Prostate gland (tissue), 2 donors: ENCODE measurements around the gene HTATSF1.

Experiments used
- CTCF ChIP-seq, 4 experiments: fragments of 200-600 bp in 2 of 4; fragments of 450-650 bp in 2 of 4; sonication (generic) in 2 of 4; IDR thresholded peaks; 1 replicate in 3 of 4; 2 replicates in 1 of 4; pipeline ENCODE4 v1.5.1; 2016 to 2019; ENCODE audit warnings: antibody characterized with exemption in 4 of 4, mild to moderate bottlenecking in 2 of 4, moderate library complexity in 2 of 4
- POLR2AphosphoS5 ChIP-seq: sonication (generic); formaldehyde crosslinking; IDR thresholded peaks from one replicate; pipeline ENCODE4 v1.6.1; 2017; ENCODE audit warnings: antibody characterized with exemption

- no peak for TF ChIP-seq CTCF (IDR thresholded peaks at IDR 0.05)
- no peak for TF ChIP-seq POLR2AphosphoS5
These were observed 42.8 kb downstream of the HTATSF1 start for GRCh38 chrX:136540226-136540625.
